ENCODE results near the gene BPIFB1.
A peak's percentile ranks its signal among the peaks of the same experiment; 100 is the strongest.

BPIFB1 gene

DNA sequence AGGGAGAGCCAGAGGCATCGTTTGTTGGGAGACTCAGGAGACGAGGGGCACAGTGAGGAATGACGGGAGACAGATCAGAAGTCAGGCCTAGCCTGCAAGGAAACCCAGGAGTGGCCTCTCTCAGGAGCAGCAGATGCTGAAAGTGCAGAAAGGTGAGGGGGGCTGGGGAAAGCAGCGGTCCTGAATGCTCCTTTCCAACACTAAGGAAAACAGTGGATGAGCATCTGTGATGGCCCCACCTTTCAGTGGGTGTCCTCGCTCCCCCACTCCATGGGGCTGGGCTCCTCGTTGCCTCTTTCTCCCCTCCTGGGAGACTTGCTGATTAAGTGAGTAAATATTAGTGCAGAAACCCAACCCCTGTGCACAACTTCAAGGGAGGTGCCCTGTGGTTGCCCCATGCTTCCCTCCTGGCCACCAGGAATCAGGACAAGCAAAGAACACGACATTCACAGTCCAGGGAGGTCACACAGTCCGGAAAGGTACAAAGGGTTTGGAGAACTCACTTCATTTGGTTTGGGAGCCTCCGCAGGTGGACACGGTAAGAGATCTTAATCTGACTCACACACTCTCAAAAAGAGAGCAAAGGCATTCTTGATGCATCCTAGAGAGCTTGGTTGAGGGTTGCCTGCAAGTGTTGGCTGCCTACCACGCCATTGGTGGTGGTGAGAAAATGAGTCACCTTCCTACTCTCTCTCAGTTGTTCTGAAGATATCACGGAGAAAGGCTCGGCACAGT is 9.7 kb upstream of the BPIFB1 start:
- no peak for DNase-seq

DNA sequence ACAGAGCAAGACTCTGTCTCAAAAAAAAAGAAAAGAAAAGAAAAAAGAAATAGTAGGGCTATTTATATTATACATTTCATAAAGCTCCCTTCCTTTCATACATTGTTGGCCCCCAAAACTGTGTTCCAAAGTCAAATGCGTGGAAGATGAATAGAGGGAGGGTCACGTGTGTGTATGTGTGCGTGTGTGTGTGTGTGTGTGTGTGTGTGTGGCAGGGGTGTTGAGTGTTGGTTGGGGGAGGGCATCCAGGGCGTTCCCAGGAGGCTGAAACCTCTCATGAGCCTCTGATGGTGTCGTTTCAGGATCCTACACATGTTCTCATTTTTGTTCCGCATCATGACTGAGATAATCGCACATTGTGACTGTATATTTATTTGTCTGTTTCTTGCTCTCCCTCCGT is 7.8 kb upstream of the BPIFB1 start:
- no peak for DNase-seq

DNA sequence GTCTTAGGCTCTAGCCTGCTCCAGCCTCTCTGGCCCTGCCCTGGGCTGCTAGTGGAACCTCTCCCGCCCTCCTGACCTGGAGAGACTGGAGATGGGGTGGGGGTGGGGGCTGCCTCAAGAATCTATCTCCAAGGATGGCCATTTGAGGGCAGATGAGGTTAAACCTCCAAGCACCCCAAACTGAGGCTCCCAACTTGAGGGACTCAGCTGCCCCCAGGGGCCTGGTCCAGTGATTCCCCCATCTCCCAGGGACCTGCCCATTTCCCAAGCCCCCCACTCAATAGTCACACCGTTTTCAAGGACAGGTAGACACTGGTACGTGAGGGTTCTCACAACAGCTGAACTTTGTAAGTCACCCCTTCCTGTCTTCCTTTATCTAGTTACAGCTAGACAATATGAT is 7.1 kb upstream of the BPIFB1 start:
- DNase-seq, result no peak

DNA sequence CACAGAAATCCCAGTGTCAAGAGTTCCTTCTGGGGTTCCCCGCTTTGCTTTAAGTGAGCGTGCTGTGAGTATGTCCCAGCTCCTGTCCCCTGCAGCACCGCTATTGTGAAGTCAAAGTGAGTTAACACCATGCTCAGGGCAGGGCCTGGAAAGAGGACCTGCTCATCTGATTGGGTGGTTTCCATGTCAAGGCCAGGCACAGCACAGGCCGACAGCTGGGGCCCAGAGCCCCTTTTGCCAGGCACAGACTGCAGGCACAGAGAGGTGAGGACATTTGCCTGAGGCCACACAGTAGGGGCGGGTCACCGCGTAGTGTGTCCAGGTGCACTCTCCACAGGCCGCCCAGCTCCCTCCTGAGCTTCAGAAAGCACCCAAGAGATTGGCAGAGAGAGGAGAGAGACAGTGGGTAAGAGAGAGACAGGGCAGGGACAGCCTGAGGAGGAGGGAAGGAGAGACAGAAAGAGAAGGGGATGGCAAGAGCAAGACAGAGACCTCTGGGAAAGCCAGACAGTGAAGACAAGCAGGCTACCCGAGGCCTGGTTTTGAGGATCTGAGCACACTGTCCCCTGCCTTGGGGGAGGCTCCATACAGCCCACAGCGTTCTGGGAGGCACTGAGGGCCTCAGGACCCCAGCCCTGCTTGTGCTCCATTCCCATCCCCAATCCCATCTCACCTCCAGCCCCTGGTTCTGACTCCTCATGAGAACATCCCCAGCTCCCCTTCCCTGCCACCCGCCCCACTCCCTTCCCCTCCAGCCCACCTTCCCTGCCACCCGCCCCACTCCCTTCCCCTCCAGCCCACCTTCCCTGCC is 6.5 kb upstream of the BPIFB1 start:
- DNase-seq, result no peak

DNA sequence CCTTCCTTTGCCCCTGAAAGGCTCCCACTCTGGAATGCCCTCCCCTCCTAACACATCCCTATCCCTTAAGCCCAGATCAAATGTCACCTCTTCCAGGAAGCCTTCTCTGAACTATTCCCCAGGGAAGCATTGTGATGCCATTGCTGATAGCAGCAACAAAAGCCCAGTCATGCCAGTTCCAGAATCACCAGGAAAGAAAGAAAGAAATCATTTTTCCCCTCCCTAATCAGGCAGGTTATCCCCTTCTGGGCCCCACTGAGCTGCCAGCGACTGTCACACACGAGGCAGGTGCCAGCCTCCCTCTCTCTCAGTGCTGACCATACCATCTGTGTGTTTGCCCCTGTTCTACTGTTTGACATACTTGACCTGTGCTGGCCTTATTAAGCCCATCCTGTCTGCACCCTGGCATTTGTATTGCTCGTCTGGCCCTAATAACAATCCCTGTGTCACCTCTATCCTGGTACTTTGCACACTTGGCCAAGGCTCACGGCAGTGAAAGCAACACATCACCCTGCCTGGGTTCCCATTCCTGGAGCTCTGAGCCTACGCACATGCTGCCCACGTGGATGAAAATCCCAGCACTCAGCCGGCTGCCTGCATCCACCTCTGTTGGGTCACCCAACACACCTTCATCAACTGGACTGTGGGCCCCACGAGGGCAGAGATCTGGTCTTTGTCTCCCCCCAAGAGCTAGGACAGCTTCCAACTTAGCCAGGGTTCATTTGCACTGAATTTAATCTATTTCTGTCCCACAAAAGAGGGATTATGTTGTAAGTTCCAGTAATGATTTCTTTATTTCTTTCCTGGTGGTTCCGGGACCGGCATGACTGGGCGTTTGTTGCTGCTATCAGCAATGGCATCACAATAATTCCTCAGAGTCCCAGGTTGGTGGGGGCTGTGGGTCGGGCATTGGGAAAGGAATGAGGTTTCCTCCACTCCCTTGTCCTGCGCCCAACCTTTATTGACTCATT is 5.3 kb upstream of the BPIFB1 start:
- peak; percentile 57 for DNase-seq

DNA sequence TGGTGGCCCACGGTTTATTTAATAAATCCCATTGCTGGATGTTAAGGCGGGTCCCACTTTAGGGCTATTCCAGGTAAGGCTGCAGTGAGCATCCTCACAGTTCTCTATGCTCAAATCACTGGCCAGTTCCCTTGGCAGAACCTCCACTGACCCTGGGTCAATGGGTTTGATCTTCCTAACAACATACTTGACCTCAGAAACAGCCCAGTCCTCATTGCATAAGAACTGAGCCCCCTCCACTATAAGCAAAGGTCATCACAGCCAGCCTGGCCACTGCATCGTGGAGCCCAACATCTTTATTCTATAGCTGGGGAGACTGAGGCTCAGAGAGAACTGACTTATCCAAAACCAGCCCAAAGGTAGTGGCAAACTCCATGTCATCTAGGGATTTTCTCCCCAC is 4.3 kb upstream of the BPIFB1 start:
- no peak for DNase-seq

DNA sequence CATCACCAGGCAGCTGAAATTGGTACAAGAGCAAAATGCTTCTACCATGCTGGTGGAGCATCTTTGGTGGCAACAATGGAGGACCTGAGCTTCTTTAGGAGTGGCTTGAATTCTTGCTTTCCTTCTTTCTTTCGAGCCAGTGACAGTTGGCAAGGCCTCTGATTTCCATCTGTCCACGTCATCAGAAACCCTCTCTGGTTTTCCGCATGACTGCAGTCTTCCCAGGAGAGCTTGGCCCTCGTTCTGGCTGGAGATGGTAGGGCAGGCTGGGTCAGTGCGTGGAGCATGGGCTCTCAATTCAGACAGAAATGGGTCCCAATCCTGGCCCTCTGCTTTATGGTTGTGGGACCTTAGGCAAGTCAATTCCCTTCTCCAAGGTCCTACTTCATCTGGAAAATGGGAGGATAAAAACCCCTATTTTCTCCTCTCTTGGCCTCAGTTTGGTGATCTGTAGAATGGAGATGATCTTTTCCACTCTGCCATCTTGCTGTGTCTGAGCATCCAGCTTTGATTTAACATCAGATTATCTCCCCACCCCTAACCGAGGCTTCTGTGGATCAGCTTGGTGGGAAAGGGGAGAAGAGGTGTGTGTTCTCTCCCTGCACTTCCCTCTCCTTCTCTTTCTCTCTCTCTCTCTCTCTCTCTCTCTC is 3.6 kb upstream of the BPIFB1 start:
- no peak for DNase-seq

DNA sequence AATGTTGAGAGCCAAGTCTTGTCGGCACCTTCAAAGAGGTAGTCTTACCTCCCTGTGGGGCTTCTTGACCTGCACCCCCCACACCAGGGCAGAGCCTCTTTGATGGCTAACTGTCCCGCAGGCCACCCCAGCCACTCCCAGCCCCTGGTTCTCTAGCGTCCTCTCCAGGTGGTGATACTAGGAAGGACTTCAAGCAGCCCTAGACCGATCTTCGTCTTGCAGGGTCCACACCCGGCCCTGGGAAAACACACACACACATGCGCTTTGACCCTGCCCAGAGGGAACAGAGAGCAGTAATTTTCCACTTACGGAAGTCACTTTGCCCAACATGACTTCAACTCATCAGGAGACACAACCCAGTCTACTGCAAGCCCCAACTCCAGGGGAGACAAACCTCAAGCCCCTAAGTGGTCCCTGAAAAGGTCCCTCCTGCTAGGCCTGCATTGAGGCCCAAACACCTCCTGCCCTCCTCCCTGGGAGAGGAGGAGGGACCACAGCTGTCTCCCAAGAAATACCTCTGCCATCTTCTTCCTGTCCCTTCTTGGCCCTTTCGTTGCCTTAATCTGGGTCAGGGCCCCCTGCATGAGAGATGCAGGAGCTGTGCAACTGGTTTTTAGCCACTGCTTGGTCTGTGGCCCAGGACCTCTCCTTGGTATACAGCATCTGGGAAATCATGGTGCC is 2.9 kb upstream of the BPIFB1 start:
- DNase-seq, result no peak

DNA sequence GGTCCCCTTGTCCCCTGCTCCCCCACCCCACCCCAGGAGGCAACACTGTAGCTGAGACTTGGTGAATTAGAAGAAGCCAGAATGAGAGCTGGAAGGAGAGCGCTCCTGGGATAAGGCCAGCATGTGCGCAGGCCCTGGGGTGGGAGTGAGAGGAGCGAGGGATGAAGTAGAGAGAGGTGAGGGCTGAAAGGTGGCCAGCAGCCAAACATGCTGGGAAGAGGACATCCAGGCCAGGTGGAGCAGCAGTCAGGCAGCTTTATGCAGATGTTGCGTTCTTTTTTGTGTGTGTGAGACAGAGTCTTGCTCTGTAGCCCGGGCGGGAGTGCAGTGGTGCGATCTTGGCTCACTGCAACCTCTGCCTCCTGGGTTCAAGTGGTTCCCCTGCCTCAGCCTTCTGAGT is 2.2 kb upstream of the BPIFB1 start:
- DNase-seq, result no peak

DNA sequence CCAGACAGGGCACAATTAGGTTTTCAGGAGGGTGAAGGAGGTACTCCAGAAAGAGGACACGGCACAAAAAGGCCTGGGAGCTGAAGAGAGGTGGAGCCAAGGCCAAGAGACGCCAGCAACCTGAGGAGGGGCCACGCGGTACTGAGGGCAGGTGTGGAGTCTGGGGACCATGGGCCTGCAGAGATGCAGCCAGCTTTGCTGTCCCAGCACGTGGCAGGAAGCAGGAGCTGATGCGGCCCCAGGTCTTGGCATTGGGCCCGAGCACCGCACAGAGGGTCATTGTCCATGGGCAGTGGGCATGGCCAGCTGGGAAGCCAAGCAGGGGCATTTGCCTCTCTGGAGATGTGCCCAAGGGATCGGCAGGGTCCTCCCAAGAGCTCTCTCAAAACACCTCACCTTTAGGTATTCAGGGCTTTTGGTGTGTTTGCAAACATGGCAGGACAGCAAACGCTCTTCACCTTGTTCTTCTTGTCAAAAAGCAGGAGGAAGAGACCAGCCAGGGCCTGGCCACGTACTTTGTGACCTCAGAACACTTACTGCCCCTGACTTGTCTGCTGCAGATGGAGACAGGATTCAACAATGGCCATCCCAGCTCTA is 1.4 kb upstream of the BPIFB1 start:
- no peak for DNase-seq

DNA sequence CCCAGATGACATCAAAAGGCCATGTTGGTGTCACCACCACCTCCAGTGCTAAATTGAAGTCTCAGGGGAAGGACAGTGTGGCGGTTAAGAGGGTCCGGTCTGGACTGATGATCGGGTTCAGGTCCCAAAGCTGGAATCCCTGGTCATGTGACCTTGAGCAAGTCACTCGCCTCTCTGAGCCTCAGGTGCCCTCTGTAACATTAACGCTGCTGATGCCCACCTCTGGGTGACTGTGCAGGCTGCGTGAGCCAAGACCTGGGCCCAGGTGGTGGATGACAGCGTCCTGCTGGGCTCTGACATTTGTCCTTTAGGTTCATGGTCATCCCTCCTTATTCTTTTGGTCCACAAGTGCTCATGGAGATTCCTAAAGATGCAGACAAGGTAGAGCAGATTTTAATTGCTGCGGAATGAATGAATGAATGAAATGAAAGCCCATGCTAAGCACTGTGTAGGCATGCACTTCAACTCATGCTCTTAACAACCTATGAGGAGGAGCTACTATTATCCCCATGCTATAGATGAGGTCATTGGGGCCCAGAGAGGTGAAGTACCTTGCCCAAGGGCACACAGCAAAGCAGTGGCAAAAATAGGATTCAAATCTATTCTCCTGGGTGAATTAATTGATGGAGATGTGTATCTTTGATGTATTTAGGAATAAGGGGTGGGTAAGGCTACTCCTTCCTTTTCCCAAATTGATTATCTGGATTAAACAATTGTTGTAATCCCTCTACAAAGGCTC is 649 bp upstream of the BPIFB1 start:
- DNase-seq, result no peak

DNA sequence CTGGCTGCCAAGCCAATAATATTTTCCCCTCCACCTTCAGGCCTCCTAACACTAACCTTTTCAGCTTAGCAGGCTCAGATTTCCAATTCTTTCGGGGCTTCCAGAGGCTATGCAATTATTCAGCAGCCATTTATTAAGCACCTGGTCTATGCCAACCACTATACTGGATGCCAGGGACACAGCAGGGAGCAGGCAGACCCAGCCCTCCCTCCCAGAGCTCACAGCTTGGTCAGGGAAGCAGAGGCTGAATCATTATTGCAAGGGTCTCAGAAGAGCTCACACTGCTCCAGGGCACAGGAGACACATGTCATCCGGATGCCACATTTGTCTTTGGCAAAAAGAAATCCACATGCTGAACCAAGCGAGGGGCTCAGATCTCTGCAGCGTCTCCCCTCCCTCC is 1.3 kb downstream of the BPIFB1 start:
- no peak for DNase-seq

DNA sequence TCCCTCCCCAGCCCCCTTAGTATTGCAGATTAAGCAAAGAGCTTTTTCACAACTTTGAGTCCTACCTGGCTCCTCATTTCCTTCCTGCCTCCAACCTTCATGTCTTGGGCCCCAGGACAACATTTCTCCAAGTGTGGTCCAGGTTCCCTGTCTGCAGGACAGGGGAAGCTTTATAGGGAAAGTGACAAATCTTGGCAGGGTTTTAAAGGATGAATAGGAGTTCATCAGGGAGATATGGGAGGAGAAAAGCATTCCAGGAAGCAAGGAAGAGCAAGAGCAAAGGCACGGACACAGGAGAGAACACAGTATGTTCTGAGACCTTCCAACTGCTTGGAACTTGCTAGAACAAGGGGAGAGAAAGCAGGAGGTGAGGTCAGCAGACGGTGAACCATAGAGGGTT is 1.9 kb downstream of the BPIFB1 start:
- no peak for DNase-seq

DNA sequence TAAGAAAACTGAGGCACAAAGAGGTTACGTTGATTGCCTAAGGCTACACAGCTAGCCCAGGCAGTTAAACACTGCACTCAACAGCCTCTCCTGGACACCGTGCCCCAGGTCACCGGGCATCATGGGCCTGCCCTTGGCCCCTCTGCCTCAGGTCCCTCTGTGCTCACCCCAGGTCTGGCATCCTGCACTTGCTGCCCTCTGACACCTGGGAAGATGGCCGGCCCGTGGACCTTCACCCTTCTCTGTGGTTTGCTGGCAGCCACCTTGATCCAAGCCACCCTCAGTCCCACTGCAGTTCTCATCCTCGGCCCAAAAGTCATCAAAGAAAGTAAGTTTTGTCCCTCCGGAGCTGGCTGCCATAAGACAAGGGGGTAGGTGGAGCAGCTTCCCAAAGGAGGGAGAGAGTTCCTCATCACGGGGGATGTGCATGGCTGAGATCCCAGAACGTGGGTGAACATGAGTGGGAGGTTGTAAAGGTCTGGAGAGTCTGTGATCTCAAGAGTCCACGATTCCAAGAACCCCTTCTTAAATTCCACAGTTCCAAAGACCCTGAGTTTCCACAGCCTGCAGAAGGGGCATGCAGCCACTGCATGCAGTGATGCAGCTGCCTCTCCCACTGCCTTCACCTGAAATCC is 3.0 kb downstream of the BPIFB1 start:
- DNase-seq, result no peak

DNA sequence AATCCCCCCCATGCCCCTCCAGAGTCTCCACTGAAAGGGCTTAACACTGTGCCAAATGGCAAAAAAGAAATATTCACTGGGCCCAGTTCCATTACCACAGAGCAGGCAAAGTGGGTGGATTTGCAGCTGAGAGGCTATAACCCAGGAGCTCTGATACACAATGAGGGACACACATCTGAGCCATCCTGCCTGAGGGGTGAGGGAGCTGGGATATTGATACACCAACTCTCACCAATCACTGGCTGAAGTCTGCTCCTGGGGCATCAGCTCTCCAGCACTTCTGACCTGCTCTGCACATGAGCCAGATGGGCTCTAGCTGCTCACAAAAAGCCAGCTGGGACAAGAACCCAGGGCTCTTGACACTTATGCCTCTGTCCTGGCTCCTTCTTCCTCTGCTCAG is 4.9 kb downstream of the BPIFB1 start:
- DNase-seq, result no peak

DNA sequence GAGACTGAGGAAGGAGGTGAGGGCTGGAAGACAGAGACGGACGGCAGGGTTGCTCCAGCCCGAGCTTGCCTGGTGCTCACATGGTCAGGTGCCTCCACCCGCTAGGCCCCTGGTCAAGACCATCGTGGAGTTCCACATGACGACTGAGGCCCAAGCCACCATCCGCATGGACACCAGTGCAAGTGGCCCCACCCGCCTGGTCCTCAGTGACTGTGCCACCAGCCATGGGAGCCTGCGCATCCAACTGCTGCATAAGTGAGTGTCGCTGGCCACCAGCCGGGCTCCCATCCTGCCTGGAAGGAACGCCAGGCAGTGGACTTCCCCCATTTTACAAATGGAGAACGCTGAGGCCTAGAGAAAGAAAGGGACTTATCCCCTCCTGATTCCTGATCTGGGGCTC is 7.8 kb downstream of the BPIFB1 start:
- no peak for DNase-seq

DNA sequence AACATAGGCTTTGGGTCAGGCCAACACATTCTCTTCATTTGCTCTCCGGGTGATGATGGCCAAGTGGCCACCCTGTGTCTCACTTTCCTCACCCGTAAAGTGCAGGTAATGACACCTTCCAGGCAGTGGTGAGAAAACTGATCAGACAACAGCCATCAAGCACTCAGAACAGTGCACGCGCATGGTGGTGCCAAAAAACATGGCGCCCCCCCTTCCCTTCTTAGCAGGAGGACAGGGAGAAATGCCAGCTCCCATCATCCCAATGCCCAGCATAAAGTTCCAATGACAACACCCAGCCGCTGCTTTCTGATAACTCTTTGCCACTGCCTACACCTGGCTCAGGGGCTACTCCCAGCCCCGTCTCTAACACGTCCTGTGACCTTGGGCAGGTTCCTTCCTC is 8.4 kb downstream of the BPIFB1 start:
- no peak for DNase-seq

DNA sequence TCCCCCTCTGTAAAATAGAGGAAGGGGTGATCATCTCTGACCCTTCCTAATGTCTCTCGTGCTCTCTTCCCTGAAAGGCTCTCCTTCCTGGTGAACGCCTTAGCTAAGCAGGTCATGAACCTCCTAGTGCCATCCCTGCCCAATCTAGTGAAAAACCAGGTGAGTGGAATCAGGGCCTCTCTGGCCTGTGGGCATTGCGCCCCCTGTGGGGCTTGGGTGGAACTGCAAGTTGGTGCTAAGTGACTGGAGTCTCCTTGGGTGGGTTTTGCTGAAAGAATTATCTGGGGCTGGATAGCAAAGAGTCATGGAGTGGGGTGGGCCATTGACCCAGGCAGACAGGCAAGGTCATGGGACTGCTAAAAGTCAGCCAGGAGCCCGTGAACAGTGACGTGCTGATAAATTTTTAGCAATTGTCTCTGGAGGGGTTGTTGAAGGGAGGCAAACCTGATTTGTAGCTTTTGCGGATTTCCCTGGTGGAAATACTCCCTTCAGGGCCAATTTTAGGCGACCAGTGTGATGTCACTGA is 8.9 kb downstream of the BPIFB1 start:
- peak; percentile 79 for DNase-seq

DNA sequence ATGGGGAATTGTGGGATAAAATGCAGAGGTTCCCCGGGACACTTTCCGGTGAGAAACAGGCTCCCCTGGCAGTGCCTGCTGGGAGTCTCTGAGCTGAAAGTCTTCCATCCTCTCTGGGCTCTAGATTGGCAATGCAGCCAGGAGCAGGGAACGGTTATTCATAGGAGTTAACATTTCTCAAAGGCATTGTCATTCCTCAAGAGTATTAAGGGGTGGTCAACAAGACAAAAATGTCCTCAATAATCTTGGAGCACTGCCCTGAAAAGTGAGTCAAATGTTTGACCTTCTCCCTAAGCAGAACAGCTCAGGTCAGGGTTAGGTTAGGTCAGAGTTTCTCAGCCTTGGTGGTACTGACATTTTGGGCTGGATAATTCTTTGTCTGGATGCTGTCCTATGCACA is 13.2 kb downstream of the BPIFB1 start:
- no peak for DNase-seq

DNA sequence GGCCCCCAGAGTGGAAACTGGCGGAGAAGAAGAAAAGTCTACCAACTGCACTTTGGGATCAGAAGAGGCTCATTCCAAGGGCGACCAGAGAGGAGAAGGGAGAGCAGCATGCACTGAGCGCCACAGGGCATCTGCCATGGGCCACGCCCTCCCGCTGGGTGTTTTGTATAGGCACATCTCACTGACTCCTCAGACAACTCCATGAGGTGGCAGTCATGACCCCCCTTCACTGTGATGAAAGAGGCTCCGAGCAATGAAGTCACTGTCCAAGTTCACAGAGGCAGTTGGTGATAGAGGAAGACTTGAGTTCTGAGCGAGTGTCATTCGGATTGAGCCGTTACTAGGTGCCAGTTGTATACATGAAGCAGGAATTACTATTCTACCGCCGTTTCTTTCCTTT is 15.4 kb downstream of the BPIFB1 start:
- DNase-seq, result peak; percentile 43

All from NCI-H82 (cell line).